Measurements from ENCODE around the gene ARMC5.

DNA sequence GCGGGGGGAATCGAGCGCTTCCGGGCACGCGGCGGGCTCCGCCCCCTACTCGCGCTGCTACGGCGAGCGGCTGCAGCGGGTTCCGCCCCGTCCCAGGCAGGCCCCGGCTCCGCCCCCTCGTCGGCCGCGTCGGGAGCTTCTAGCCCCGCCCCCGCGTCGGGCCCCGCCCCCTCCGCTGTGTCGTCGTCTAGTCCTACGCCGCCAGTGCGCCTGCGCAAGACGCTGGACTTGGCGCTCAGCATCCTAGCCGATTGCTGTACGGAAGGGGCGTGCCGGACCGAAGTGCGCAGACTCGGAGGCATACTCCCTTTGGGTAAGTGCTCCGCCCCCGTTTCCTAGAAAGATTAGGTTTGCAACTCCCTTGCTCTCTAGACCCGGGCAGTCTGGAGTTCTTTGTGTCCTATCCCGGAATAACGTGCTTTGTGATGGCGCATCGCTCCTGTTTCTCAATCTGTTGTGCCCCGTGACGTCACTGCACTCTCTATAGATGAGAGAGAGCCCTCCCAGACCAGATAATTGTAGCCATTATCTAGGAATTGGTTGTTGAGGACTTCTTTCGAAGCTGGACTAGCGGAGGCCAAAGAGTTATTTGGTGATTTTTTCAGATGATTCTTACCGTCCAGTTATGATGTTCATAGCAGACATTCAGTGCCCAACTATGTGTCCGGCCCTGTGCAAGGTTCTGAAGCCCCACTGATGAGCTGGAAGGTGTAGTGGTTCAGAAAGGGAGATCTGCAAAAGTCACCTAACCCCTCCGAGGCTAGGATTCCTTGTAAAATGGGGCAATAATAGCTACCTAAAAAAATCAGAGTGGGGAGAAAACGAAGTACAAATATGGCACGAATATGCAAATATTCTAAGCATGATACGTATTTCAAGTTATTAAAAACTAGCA, 633 bp downstream of the ARMC5 start:
- TF ChIP-seq POLR2AphosphoS5 (IDR thresholded peaks at IDR 0.05) (peak; percentile 35), POLR2A (IDR thresholded peaks at IDR 0.05) (no peak)
- TF ChIP-seq, protein P1, sequence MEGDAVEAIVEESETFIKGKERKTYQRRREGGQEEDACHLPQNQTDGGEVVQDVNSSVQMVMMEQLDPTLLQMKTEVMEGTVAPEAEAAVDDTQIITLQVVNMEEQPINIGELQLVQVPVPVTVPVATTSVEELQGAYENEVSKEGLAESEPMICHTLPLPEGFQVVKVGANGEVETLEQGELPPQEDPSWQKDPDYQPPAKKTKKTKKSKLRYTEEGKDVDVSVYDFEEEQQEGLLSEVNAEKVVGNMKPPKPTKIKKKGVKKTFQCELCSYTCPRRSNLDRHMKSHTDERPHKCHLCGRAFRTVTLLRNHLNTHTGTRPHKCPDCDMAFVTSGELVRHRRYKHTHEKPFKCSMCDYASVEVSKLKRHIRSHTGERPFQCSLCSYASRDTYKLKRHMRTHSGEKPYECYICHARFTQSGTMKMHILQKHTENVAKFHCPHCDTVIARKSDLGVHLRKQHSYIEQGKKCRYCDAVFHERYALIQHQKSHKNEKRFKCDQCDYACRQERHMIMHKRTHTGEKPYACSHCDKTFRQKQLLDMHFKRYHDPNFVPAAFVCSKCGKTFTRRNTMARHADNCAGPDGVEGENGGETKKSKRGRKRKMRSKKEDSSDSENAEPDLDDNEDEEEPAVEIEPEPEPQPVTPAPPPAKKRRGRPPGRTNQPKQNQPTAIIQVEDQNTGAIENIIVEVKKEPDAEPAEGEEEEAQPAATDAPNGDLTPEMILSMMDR (IDR thresholded peaks at IDR 0.05): no peak
